ENCODE results near the gene MCRS1.

MCRS1 gene

GRCh38 chr12:49527361-49528130 is 40.4 kb downstream of the MCRS1 start:
- DNase-seq (ENCODE audit: low read depth) = no peak
- no peak for TF ChIP-seq CTCF (conservative IDR thresholded peaks at IDR 0.05; ENCODE audit: low read depth, low read length)
- no peak overlapping the region for H3K4me3 ChIP-seq (ENCODE audit: low read depth, low read length)

GRCh38 chr12:49525942-49526341 is 42.0 kb downstream of the MCRS1 start:
- no peak for TF ChIP-seq CTCF (conservative IDR thresholded peaks at IDR 0.05; ENCODE audit: low read depth, low read length)
- no peak for DNase-seq (ENCODE audit: low read depth)
- H3K4me3 ChIP-seq (ENCODE audit: low read depth, low read length) = no peak overlapping the region

GRCh38 chr12:49524660-49525324 is 43.1 kb downstream of the MCRS1 start:
- no peak for TF ChIP-seq CTCF (conservative IDR thresholded peaks at IDR 0.05; ENCODE audit: low read depth, low read length)
- no peak for DNase-seq (ENCODE audit: low read depth)

GRCh38 chr12:49521389-49521788 is 46.6 kb downstream of the MCRS1 start:
- no peak overlapping the region for H3K4me3 ChIP-seq (ENCODE audit: low read depth, low read length)
- no peak for DNase-seq (ENCODE audit: low read depth)
- TF ChIP-seq CTCF (conservative IDR thresholded peaks at IDR 0.05; ENCODE audit: low read depth, low read length) = no peak

More at GRCh38 chr12:49524660-49525324, 43.1 kb downstream of the MCRS1 start:
- H3K4me3 ChIP-seq (ENCODE audit: low read depth, low read length) = no peak overlapping the region

- no peak overlapping the region for H3K4me3 ChIP-seq (ENCODE audit: low read depth, low read length)
- DNase-seq (ENCODE audit: low read depth) = no peak
- no peak for TF ChIP-seq CTCF (conservative IDR thresholded peaks at IDR 0.05; ENCODE audit: low read depth, low read length)
Measured at GRCh38 chr12:49519574-49519936, 48.4 kb downstream of the MCRS1 start.

GRCh38 chr12:49518914-49519573 is 48.9 kb downstream of the MCRS1 start:
- no peak overlapping the region for H3K4me3 ChIP-seq (ENCODE audit: low read depth, low read length)
- no peak for TF ChIP-seq CTCF (conservative IDR thresholded peaks at IDR 0.05; ENCODE audit: low read depth, low read length)
- peak; percentile 77 for DNase-seq (ENCODE audit: low read depth)

All from choroid plexus epithelial cell (primary cell).